A204.1 (cell line): ENCODE data around the gene LATS2.
"Not testable (repeated sequence)": the region's sequence is repeated elsewhere in the genome, so short reads cannot be mapped to it uniquely, and the experiment has no call there.

ENCODE experiments used
- FAIRE-seq: peaks from 2 replicates; lab custom pipeline; 2012; peaks lifted over from hg19 to GRCh38; lab: Jason Lieb, UNC

LATS2 gene

GRCh38 chr13:20960663-20961309 is 100.6 kb downstream of the LATS2 start:
- FAIRE-seq, result no peak

DNA sequence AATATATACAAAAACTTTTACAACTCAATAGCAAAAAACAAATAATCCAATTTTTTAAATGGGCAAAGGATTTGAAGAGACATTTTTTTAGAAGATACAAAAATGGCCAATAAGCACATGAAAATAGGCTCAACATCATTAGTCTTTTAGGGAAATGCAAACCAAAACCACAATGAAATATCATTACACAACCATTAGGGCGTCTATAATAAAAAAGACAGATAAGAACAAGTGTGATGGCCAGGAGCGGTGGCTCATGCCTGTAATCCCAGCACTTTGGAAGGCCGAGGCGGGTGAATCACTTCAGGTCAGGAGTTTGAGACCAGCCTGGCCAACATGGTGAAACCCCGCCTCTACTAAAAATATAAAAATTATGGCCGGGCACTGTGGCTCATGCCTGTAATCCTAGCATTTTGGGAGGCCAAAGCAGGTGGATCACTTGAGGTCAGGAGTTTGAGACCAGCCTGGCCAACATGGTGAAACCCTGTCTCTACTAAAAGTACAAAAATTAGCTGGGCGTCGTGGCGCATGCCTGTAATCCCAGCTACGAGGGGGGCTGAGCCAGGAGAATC is 104.3 kb downstream of the LATS2 start:
- not testable (repeated sequence) for FAIRE-seq

DNA sequence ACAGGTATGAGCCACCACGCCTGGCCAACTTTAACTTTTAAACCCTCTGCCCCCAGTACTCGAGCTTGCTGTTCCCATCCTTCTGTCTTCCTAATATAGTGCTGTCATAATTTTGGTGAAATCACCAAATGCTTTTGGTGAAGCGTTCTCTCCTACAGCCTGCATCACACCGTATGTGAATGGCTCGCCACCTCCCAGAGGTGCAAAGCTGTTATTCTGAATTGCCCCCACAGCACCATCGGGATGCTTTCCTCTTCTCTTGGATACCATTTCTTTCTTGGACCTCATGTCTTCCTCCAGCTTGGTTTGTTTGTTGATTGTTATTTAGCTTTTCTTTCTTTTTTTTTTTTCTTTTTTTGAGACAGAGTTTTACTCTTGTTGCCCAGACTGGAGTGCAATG is 105.9 kb downstream of the LATS2 start:
- FAIRE-seq, result no peak

- FAIRE-seq, result no peak
Measured at GRCh38 chr13:20953245-20953931, 108.0 kb downstream of the LATS2 start.

DNA sequence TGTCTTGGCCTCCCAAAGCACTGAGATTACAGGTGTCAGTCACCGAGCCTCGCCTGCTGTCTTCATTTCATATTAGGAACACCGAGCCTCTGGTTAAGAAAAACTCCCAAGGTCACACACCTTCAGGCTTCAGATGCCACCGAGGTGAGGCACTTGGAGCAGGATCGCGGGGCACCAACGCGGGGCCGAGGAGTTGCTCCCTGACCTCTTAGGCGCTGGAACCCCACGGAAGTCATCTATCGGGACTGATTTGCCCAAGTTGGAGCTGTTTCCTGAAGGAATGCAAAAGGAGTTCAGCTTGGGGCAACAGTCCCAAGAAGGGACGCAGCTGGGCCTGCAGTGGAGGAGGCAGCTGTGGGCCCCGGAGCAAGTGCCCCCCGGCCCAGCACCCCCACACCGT is 108.5 kb downstream of the LATS2 start:
- FAIRE-seq, result no peak

DNA sequence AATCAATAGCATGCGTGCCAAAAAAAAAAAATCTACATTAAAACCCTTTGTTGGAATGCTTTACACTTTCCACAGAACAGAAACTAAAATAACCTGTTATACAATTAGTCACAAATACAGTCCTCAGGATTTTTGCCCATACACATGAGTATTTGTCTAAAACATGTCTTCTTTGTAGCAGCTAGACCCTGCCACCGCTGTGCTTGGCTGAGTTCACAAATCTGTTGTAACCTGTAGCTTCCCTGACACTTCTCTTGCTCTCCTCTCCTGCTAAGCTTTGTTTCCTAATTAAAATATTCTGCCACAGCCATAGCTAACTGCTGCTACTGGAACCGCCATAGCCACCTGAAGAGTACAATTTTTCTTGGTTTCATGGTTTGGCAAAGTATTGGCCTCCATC is 113.4 kb downstream of the LATS2 start:
- FAIRE-seq, result not testable (repeated sequence)

DNA sequence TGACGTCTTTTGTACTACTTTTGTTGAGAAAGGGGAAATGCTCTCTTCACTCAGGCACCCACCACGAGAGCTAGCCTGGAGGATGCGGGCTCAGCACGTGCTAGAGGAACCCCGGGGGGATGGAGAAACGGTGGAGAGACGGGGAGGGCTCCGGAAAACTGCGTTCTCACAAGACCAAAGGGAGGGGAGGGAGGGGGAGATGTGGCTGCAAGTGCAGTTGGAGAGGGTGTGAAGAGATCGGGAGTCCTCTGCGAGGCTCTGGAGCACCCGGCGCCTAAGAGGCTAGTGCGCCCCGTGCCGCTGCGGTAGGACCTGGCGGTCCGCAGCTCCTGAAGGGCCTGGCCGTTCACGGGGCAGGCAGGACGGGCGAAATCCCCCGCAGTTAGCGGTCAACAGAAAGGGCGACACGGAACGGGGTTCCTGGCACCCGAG is 115.4 kb downstream of the LATS2 start:
- FAIRE-seq, result no peak

DNA sequence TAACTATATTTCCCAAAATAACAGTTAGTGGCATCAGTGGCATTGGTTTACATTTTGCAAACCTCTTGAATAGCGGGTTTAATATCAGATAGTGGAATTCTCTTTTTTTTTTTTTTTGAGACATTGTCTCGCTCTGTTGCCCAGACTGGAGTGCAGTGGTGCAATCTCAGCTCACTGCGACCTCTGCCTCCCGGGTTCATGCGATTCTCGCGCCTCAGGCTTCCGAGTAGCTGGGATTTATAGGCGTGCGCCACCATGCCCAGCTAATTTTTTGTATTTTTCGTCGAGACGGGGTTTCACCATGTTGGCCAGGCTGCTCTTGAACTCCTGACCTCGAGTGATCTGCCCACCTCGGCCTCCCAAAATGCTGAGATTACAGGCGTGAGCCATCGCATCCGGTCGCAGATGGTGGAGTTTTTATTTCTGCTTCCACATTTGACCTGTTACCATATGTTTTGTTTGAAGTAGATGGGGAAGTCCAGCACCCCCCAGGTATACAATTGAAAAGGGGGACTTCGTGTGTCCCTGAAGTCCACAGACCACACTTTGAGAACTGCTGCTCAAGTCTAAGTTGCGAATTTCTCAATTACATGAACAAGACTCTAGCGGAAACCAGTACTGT is 118.3 kb downstream of the LATS2 start:
- no peak for FAIRE-seq

GRCh38 chr13:20940511-20940910 is 120.9 kb downstream of the LATS2 start:
- not testable (repeated sequence) for FAIRE-seq

- FAIRE-seq, result no peak
Measured at GRCh38 chr13:20940083-20940482, 121.3 kb downstream of the LATS2 start.

DNA sequence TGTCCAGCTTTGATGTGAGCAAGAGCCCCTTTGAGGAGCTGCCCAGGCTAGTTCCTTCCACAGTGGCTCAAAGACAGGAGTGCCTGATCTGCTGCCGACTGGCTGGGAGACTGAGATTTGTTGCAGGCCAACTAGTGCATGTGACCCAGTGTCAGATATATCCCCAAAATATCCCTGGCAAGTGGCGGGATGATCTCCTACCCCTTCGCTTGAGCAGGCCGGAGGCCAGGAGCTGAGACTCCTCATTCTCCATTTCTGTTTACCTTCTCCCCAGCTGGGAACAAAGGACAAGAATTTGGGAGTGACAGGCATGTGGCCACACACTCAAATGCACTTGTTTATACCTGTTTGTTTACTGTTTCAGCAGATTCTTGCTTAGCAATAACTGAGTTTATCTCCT is 121.7 kb downstream of the LATS2 start:
- FAIRE-seq, result no peak

DNA sequence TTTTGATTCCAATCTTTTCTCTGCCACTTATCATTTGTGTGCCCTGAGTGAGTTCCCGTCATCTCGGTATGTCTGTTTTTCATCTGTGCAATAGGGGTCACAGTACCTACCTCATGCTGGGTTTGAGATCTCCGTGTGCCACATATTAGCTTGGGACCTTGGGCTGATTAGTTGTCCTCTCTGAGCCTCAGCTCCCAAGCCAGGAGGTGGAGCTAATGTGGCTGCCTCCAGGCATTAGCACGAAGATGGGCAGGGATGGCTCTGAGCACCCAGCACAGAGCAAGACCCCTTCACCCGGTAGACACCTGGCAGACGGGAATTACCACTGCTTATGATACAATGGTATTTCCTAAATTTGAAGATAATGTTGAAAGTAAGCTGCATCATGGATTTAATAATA is 123.1 kb downstream of the LATS2 start:
- no peak for FAIRE-seq

DNA sequence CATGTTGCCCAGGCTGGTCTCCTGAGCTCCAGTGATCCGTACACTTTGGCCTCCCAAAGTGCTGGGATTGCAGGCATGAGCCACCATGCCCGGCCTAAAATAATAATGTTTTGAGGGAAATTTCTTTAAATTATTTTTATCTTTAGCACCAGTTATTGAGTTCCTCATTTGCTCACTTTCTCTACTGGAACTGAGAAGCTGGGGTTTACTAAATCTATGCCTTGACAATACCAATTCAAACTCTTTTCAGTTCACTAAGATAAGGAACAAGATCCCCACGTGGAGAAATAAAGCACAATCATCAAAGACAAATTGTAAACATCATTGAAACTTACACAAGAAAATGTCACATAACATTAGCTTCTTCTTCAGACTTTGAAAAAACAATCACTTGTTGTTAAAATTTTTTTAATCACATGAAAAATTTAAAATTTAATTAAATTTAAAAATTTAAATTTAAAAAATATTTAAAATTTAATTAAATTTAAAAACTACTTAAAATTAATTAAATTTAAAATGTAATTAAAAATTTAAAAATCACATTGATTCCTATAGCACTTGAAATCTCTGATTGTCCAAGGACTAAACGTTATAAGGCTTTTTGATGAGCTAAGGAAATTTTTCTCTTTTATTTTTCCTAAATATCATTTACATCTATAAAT is 133.7 kb downstream of the LATS2 start:
- peak; percentile 97 for FAIRE-seq

DNA sequence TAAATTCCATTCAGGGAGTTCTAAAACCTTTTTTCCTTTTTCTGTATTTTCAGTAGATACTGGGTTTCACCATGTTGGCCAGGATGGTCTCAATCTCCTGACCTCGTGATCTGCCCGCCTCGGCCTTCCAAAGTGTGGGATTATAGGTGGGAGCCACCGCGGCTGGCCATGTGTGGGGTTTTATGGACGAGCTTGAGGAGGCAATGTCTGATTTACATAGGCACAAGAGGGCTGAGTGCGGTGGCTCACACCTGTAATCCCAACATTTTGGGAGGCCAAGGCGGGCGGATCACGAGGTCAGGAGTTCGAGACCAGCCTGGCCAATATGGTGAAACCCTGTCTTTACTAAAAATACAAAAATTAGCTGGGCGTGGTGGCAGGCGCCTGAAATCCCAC is 136.0 kb downstream of the LATS2 start:
- not testable (repeated sequence) for FAIRE-seq

GRCh38 chr13:20924758-20925394 is 136.5 kb downstream of the LATS2 start:
- FAIRE-seq, result peak; percentile 97

- FAIRE-seq, result no peak
Measured at GRCh38 chr13:20923272-20923671, 138.1 kb downstream of the LATS2 start.
